Hematopoietic multipotent progenitor cell treated with erythropoietin and hydrocortisone succinate and interleukin-3 and kit ligand, for 6 days (in vitro differentiated cells): ENCODE results near the gene CORIN.

Experiments used
- DNase-seq: peaks from one replicate; pipeline ENCODE4 v3.0.0-alpha.2; 2015

The CORIN gene, protein sequence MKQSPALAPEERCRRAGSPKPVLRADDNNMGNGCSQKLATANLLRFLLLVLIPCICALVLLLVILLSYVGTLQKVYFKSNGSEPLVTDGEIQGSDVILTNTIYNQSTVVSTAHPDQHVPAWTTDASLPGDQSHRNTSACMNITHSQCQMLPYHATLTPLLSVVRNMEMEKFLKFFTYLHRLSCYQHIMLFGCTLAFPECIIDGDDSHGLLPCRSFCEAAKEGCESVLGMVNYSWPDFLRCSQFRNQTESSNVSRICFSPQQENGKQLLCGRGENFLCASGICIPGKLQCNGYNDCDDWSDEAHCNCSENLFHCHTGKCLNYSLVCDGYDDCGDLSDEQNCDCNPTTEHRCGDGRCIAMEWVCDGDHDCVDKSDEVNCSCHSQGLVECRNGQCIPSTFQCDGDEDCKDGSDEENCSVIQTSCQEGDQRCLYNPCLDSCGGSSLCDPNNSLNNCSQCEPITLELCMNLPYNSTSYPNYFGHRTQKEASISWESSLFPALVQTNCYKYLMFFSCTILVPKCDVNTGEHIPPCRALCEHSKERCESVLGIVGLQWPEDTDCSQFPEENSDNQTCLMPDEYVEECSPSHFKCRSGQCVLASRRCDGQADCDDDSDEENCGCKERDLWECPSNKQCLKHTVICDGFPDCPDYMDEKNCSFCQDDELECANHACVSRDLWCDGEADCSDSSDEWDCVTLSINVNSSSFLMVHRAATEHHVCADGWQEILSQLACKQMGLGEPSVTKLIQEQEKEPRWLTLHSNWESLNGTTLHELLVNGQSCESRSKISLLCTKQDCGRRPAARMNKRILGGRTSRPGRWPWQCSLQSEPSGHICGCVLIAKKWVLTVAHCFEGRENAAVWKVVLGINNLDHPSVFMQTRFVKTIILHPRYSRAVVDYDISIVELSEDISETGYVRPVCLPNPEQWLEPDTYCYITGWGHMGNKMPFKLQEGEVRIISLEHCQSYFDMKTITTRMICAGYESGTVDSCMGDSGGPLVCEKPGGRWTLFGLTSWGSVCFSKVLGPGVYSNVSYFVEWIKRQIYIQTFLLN

DNA sequence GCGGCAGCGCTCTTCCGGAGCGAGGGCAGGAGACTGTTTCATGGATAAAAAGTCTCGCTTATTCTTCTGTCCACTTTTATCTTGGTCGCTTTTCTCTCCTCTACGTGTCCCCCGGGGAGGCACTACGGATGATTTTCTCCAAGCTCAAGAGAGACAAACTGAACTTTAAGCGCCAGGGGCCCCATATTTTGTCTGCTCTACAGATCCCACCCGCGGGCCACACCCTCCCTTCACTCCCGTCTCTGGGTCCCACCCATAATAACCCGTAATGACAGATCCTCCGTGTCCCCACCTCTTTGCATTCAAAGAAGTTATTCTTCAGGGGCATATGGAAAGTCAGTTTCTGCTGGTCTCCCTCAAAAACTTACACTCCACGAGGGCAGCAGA, at the start of gene CORIN:
TSS of gene CORIN (minus strand) at position 160 of the 387 bp plus-strand sequence. CDS start at position 42, 118 bp downstream.
- DNase-seq, result peak; percentile 29

DNA sequence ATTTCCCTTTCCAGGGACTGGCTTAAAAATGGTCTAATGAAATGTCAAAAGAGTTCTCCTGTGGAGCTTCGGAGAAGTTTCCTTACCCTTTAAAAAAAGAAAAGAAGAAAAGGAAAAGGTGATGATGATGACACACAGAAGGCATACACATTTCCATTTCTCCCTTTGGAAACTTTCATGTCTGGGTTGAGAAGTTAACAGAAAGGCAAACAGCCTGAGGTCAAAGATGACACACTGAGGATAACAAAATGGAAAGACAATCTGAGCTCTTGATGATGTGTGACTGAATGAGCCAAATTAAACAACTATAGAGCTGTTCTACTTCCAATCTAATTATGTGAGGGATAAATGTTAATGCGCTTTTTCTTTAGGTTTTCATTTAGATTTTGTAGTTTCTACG, 44.4 kb upstream of the CORIN start:
- DNase-seq, result no peak

DNA sequence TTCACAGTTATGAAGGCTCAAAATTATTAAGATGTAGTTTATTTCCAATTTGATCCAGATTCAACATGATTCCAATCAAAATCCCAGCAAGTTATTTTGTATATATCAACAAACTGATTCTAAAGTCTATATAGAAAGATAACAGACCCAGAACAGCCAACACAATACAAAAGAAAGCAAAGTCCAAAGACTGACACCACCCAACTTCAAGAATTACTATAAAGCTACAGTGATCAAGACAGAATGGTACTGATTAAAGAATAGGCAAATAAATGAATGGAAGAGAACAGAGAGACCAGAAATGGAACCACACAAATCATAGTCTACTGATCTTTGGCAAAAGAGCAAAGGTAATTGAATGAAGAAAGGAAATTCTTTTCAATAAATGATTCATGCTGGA, 41.6 kb upstream of the CORIN start:
- no peak for DNase-seq

DNA sequence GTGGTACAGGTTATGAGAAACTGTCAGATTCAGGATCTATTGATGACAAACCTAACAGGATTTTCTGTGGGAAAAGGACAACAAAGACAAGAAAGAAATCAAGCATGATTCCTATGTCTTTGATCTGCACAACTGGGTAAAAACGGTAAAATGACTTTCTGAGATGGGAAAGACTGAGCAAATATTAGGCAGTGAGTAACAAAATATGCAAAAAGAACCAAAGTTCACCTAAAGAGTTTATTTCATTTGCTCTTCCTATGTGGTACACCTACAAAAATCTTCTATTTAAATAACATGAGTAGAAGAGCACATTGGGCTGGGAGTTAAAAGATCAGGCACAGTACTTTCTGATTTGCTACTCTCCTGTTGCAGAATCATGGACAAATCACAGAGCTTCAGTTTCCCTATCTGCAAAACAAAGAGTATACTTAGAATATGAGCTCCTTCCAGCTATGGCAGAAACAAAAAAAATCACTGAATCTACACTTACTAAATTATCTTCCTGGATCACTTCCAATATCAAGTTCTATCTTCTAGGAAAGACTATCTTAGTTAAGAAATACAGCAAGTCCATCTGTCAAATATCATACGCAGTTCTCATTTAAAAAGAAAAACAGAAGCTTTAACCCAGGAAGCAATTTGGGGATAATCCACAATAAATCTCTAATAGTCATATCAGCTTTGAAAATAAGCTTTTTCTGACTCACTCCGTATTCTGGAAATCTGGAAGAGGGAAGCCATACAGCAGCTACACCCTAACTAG, 39.1 kb upstream of the CORIN start:
- no peak for DNase-seq

DNA sequence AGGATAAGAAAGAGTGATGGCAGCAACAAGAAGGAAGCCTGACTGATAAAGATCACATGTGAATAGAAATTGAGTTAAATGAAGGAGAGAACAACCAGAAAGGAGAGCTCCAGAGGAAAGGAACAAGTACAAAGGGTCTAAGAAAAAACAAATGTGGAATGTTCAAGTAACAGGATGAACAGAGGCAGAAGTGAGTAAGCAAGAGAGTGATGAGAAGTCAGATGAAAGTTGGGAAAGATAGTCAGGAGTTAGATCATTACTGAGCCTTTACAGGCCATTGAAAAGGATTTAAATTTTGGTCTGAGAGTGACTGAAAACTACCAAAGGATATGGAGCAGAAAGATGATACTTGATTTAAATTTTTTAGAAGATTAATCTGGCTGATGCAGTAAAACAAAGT, 38.4 kb upstream of the CORIN start:
- DNase-seq, result no peak

DNA sequence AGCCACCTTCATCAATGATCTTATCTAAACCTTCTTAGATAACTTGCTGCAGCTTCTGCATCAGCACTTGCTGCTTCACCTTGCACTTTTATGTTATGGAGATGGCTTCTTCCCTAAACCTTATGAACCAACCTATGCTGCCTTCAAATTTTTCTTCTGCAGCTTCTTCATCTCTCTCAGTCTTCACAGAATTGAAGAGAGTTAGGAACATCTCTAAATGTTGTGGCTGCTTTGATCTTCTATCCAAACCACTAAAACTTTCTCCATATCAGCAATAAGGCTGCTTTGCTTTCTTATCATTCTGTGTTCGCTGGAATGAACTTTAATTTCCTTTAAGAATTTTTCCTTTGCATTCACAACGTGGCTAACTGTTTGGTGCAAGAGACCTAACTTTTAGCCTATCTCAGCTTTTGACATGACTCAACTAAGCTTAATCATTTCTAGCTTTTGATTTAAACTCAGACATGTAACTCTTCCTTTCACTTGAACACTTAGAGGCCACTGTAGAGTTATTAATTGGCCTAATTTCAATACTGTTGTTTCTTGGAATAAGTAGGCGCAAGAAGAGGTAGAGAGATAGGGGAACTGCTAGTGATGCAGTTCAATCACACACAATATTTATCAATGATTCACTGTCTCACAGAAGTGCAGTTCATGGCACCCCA, 36.1 kb upstream of the CORIN start:
- DNase-seq, result no peak

DNA sequence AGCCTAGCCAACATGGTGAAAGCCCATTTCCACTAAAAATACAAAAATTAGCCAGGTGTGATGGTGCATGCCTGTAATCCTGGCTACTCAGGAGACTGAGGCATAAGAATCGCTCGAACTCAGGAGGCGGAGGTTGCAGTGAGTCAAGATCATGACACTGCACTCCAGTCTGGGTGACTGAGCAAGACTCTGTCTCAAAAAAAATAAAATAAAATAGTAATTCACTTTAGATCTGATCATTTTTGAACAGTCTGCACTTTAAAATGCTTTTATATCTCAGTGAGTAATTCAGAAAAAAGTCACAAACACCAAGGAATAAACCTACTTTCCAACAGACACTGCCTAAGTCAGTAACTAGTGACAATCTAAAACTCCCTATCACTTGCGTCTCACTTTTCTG, 25.6 kb upstream of the CORIN start:
- no peak for DNase-seq

DNA sequence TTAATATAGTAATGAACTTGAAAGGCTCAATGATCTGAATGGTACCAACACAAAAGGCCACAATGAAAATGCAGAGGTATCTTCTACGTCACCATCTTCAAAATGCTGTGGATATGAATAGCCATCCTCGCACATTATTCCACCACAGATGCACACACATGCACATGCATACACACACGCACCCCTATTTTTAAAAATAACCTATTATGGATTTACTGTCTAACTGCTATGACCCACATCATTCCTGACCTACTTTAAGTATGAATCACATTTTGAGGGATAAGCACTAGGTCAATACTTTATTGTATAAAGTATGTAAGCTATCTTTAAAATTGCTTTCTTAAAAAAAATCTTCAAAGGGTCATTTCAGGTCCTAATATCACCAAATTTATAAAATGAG, 24.4 kb upstream of the CORIN start:
- DNase-seq, result no peak

DNA sequence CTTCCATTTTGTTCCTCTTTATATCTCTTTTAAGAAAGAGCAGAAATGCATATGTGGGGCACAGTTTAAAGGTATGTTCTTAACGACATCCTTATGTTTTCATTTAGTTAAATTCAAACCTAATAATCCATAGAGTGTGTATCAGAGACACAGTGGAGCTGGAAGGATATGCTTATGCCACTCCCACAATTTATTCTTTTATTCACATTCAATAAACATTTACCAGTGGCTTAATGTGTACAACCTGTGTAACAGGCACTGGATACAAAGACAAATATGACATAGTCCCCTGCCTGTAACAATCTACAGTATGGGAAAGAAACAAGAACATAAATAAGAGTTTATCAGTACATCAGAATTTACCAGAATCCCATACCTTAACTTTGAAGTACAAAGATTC, 22.4 kb upstream of the CORIN start:
- no peak for DNase-seq

DNA sequence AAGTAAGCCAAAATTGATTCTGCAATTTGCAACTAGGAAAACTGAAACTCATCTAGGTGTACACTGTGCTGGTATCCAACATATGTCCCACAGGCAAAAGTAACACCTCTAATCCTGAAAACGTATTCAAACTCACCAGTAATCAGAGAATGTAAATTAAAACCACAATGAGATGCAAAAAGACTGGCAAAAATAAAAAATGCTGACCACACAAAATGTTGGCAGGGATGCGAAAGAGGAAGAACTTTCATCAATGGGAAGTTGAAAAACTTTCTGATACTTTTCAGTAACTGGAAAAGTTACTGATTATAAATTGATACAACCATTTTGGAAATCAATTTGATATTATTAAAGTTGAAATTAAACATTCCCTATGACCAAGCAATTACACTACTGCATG, 20.1 kb upstream of the CORIN start:
- no peak for DNase-seq

DNA sequence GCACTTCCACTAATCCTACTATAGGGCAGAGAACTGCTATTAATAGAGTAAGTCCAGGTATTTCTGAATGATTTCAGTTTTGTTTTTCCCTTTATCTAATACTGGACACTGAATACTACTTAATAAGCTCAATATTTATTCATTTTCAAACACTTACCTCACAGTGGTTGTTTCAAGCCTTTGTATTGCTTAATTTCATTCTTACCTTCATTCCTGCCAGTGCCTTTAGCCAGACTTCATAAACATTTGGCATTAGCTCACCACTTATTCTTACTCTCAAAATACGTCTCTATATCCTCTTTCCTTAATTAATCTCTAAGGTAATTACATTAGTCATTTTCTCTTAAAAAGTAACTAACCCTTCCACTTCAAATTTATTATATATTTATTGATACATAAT, 18.8 kb upstream of the CORIN start:
- no peak for DNase-seq

DNA sequence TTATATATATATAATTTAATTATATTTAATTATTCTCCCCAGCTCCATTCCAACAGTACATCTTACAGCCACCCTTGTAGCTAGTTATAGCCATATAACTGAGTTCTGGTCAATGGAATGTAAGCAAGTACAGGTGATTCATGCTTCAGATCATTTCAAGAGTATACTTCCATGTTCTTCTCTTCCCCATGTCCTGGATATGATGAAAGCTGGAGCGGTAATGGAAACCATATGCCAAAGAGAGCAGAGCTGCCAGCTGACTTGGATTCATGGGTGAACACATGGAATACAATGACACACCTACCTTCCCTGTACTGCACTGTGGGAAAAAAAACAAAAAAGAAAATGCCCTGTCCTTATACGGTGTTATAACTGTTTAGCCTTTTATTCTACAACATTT, 17.5 kb upstream of the CORIN start:
- no peak for DNase-seq

DNA sequence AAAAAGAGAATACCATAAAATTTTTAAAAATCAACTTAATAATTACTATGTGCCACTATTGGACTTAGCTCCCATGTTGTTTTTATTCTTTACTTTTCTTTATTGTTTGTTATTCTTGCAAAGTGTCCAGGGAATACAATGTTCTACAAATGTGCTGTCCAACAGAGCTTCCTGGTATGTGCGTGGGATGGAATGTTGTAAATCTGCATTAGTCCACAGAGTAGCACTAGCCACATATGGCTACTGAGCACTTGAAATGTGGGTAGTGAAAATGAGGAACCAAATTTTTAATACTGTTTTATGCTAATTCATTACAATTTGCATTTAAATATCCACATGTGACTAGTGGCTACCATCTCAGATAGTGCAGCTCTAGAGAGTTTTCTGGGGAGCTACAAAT, 14.3 kb upstream of the CORIN start:
- no peak for DNase-seq

DNA sequence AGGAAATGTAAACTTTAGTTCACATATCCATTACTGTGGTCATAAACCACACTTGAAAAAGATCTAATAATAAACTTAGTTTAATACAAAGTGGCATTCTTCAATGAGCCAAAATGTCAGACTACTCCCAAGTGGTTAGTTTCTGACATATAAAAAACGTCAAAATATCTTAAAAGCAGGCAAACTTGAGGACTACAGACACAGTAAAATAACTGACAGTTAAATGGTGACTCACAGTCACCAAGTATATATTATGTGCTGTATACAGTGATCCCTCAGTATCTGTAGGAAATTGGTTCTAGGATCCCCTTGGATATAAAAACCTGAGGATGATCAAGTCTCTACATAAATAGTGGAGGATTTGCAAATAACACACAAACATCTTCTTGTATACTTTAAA, 11.6 kb upstream of the CORIN start:
- no peak for DNase-seq

DNA sequence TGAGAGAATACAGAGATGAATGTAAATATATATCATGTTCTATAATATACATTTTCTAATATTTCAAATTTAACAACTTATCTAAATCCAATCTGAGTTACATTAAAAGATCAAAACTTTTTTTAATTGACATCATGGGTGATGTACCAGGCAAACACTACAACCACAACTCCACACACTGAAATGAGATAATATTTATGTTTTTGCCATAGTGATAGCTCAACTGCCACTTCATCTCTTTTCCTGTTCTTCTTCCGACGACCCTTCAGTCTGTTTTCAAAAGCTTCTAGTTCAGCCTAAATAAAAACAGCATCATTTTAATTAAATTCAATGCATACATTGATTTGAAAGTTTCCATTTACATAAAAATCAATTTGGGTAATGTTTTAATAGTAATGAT, 10.2 kb upstream of the CORIN start:
- no peak for DNase-seq

DNA sequence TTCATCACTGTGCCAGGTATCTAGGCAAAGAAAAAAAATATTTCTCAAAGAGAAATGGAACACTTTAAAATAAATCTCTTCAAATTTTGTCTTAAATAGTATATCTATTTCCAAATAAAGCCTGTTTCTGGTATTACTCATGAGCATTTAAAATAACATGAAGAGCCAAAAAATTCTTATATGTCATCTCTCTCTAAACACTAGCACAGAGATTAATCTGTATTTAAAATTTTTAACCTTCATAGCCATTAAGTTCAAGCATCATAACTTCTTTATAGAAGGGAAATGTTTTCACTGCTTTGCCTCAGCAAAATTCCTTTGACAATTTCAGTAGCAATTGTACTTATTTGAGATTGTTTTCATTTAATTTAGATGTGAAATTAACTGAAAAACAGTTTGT, 5.1 kb upstream of the CORIN start:
- no peak for DNase-seq

DNA sequence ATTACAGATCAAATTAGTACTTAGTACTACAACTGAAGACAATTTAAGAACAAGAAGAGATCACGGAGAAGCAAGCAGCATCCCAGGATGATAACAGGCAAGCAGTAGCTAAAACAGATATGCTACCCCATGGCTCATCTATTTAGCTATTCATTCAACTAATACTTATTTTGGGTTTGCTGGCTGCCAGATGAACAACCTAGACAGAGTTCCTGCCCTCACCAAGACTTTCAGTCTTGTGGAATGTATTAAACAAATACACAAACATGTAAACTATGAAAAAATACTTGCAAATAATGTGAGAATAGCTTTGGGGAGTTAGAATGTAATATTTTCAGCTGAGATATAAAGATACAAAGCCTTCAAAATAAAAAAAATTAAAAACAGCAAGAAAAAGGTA, 2.4 kb upstream of the CORIN start:
- DNase-seq, result no peak

DNA sequence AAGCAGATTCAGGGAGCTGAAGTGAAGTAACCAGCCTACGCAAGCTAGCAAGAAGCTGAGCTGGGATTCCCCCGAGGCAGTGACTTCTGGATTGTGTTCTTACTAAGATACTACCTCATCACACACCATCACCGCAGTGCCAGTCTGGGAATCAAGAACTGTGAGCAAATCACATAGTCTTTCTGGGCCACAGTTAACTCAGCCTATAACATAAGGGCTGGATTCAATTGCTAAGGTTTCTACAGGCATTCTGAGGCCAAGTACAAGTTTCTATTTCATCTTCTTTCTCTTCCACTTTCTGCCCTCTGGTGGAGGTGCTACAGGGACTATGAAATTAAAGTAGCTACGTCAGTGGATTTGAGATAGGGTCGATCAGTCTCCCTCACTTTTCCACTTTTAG, 1.4 kb upstream of the CORIN start:
- DNase-seq, result peak; percentile 37

DNA sequence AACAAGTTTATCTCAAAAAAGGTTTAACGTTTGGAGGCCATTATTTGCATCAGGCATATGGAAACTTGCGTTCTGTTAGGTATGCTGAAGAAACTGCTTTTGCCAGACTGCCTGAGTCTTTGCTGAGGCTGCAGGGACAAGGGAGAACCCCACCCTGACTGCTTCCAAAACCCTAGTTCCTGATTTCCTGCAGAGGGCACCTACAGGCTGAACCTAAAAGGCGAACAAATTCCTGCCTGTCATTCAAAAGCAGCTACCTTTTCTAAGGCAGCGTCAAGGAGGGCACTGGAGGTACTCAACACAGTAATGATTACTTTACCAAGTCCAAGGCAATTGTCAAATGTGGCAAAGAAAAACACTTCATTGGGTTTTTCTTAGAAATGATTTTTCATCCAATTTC, 578 bp upstream of the CORIN start:
- no peak for DNase-seq

DNA sequence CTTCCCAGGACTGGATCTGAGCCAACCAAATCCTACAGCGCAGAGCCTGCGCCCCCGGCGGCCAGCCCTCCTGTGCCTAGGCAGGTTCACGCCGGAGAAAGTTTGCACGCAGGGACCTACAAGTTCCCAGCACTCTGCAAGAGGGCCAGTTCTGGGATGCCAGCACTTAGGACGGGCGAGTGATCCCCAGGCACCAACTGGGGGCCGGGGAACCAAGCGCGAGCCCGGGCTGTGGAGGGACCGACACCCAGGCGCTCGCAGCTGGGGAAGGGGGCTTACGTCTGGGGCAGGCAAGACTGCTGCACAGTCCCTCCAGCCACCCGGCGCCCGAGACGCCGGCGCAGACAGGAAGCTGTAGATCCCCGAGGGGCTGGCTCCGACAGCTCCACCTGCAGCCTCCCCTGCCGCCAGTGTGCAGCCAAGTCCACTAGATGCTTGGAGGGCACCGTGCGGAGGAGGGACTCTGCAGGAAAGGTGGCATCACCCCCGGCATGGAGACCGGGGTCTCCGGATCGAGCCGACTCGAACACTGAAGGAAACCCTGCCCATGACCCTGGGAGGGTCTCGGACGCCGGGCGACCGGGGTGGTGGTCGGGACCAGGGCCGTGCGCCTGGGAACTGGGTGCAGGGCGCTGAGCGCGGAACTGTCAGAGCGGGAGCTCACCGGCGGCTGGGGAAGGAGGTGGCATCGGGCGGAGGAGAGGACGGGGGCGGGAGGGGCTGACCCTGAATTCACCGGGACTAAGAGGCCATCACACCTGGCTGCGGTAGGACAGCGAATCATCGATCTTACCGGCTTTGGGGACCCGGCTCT, 566 bp downstream of the CORIN start:
- peak; percentile 39 for DNase-seq

DNA sequence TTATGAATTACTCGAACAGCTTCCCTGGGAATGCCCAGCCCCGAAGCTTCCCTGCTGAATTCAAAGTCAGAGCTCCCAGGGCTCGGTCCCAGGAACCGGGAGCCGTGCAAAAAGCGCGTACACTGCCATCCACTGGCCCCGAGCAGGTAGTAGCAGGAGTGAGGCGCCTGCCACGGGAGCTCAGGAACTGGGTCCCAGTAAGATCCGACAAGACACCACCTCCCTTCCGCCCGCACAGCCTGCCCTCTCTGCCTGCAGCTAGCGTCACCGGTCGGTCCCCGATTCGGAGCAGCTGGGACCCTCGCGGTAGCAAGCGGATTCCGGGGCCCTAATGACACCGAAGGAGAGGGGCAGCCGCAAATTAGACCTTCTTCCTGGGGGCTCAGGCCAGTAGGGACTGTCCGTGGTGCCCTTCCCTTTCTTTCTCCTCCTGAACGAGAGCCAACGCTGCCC, 1.2 kb downstream of the CORIN start:
- DNase-seq, result peak; percentile 80

DNA sequence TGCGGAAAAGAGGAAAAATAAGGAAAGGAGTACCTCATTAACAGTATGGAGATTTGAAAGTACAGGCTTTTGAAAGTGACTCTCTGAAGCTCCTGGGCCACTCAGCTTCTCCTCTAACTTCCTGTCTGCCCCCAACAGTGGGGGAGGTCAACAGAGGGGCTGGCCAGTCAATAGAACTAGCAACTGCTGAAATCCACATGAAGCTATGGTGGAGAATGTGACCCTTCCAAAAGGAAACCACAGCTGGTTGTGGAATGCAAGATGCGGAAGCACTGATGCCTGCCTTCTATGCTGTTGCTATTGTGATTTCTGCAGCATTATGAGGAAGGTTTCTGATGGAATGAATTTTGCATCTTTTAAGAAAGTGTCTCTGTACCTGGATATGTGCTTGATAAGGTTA, 2.4 kb downstream of the CORIN start:
- DNase-seq, result no peak
